HCT116 (cell line): ENCODE data around the gene ST6GALNAC4. TPM values are rescaled to one million over a fixed set of nuclear protein-coding genes. Genes with fewer than 3 reads are reported as not detected.
A peak's percentile ranks its signal among the peaks of the same experiment; 100 is the strongest.

ENCODE experiments used
- ATAC-seq: fragments of 200-7000 bp; cut with Tn5 transposase; 2 replicates; pipeline ENCODE4 v1.9.1; 2020; ENCODE audit warnings: mild to moderate bottlenecking, moderate library complexity
- BruUV-seq: library from RNA; stranded (reverse); fragments of 400-500 nt; replicated peaks from 2 replicates; lab custom pipeline; 2021; lab: Mats Ljungman, UMichigan
- CTCF ChIA-PET: fragments of 300-600 bp; sonication (Branson Sonifier 250); formaldehyde crosslinking; loops from one replicate; lab custom pipeline; 2021; ENCODE audit warnings: antibody characterized with exemption; lab: Charles Lee
- POLR2A ChIA-PET: fragments of 300-600, 350-600 bp; sonication (Branson Sonifier 250); formaldehyde crosslinking; loops from one replicate; lab custom pipeline; 2021; ENCODE audit warnings: antibody characterized with exemption; lab: Charles Lee
- RAD21 ChIA-PET, 2 experiments: fragments of 300-600 bp; sonication (Branson Sonifier 250); formaldehyde crosslinking; loops; one replicate each; lab custom pipeline; 2023; ENCODE audit warnings: low total read pairs in 2 of 2; ENCODE audit not compliant: uncharacterized antibody in 2 of 2, unreplicated experiment in 2 of 2, low non-redundant PET in 1 of 2; lab: Charles Lee
- DNase-seq: peaks from one replicate; pipeline ENCODE4 v3.0.0-alpha.2; 2010; ENCODE audit warnings: low read depth, low spot score
- H2AFZ ChIP-seq: fragments of 200-600 bp; shearing (Covaris generic), sonication (generic); 2 replicates; pipeline ENCODE4 v1.6.1; 2017; ENCODE audit warnings: low read depth, mixed run types, mixed read lengths, antibody characterized with exemption, low read length; ENCODE audit not compliant: poor library complexity, severe bottlenecking
- H3K27ac ChIP-seq: 2 replicates; pipeline ENCODE4 v1.5.1; 2012; ENCODE audit warnings: low read depth, low read length
- H3K27me3 ChIP-seq: fragments of 200-600 bp; sonication (generic); 2 replicates; pipeline ENCODE4 v1.6.1; 2016; ENCODE audit warnings: mixed run types, low read length, mixed read lengths; ENCODE audit not compliant: insufficient read depth
- H3K36me3 ChIP-seq, 2 experiments: fragments of 200-500 bp in 1 of 2; fragments of 200-600 bp in 1 of 2; sonication (Bioruptor generic) in 1 of 2; sonication (generic) in 1 of 2; 2 replicates each; pipeline versions ENCODE4 v1.5.1 to v1.6.1; 2014 to 2016; ENCODE audit warnings: low read length in 2 of 2, inconsistent platforms in 1 of 2, mixed read lengths in 1 of 2, mixed run types in 1 of 2; ENCODE audit not compliant: insufficient read depth in 2 of 2, control insufficient read depth in 1 of 2
- H3K4me1 ChIP-seq, 2 experiments: fragments of 200-600 bp in 1 of 2; sonication (generic) in 1 of 2; 2 replicates each; pipeline versions ENCODE4 v1.5.1 to v1.6.1; 2012 to 2017; ENCODE audit warnings: low read length in 2 of 2, inconsistent platforms in 1 of 2, mild to moderate bottlenecking in 1 of 2, mixed read lengths in 1 of 2, mixed run types in 1 of 2, moderate library complexity in 1 of 2; ENCODE audit not compliant: insufficient read depth in 2 of 2, control insufficient read depth in 1 of 2
- H3K4me2 ChIP-seq: fragments of 200-600 bp; sonication (generic); 2 replicates; pipeline ENCODE4 v1.6.1; 2017; ENCODE audit warnings: mixed run types, low read length, mixed read lengths
- H3K4me3 ChIP-seq, 2 experiments: fragments of 200-600 bp in 1 of 2; sonication (generic) in 1 of 2; replicated peaks in 1 of 2; 2 replicates each; pipeline ENCODE4 v1.5.1; 2011 to 2016; ENCODE audit warnings: low read length in 2 of 2, control low read depth in 1 of 2, low read depth in 1 of 2, mild to moderate bottlenecking in 1 of 2, mixed read lengths in 1 of 2, mixed run types in 1 of 2
- H3K79me2 ChIP-seq: fragments of 200-600 bp; sonication (generic); 2 replicates; pipeline ENCODE4 v1.6.1; 2017; ENCODE audit warnings: mild to moderate bottlenecking, mixed run types, low read length, moderate library complexity, mixed read lengths; ENCODE audit not compliant: insufficient read depth
- H3K9ac ChIP-seq: fragments of 200-600 bp; sonication (generic); 2 replicates; pipeline ENCODE4 v1.6.1; 2016; ENCODE audit warnings: low read length, mixed read lengths
- H3K9me2 ChIP-seq: fragments of 200-600 bp; sonication (generic), shearing (Covaris generic); 2 replicates; pipeline ENCODE4 v1.6.1; 2017; ENCODE audit warnings: mixed run types, mild to moderate bottlenecking, moderate library complexity; ENCODE audit not compliant: insufficient read depth
- H3K9me3 ChIP-seq, 2 experiments: fragments of 200-500 bp in 1 of 2; fragments of 200-600 bp in 1 of 2; sonication (Bioruptor generic) in 1 of 2; sonication (generic) in 1 of 2; 2 replicates each; pipeline ENCODE4 v1.6.1; 2014 to 2017; ENCODE audit warnings: low read length in 2 of 2, mixed read lengths in 2 of 2, inconsistent platforms in 1 of 2, low read depth in 1 of 2, mild to moderate bottlenecking in 1 of 2, mixed run types in 1 of 2, moderate library complexity in 1 of 2; ENCODE audit not compliant: control insufficient read depth in 1 of 2, insufficient read depth in 1 of 2
- H4K20me1 ChIP-seq: fragments of 200-600 bp; sonication (generic), shearing (Covaris generic); 2 replicates; pipeline ENCODE4 v1.6.1; 2017; ENCODE audit warnings: mixed run types, mild to moderate bottlenecking, moderate library complexity; ENCODE audit not compliant: insufficient read depth
- CBX3 ChIP-seq: IDR thresholded peaks from 2 replicates; pipeline ENCODE4 v1.6.1; 2012; ENCODE audit warnings: low read depth
- CEBPB ChIP-seq: IDR thresholded peaks from 2 replicates; pipeline ENCODE4 v1.6.1; 2012; ENCODE audit warnings: low read depth
- EGR1 ChIP-seq: IDR thresholded peaks from 2 replicates; pipeline ENCODE4 v1.6.1; 2012; ENCODE audit warnings: low read depth
- ELF1 ChIP-seq: IDR thresholded peaks from 2 replicates; pipeline ENCODE4 v1.6.1; 2012; ENCODE audit warnings: low read depth, borderline replicate concordance
- EZH2 ChIP-seq: fragments of 200-600 bp; sonication (generic); IDR thresholded peaks from 2 replicates; pipeline ENCODE4 v1.6.1; 2017; ENCODE audit warnings: antibody characterized with exemption, mixed run types
- JUND ChIP-seq: IDR thresholded peaks from 2 replicates; pipeline ENCODE4 v1.6.1; 2012
- MAX ChIP-seq: IDR thresholded peaks from 2 replicates; pipeline ENCODE4 v1.6.1; 2012
- RAD21 ChIP-seq: IDR thresholded peaks from 2 replicates; pipeline ENCODE4 v1.6.1; 2012; ENCODE audit warnings: low read depth, mild to moderate bottlenecking
- SP1 ChIP-seq: IDR thresholded peaks from 2 replicates; pipeline ENCODE4 v1.6.1; 2012; ENCODE audit warnings: low read depth
- SRF ChIP-seq: IDR thresholded peaks from 2 replicates; pipeline ENCODE4 v1.6.1; 2012; ENCODE audit warnings: low read depth
- TCF7L2 ChIP-seq: IDR thresholded peaks from 2 replicates; pipeline ENCODE4 v1.7.0; 2011; ENCODE audit warnings: borderline replicate concordance, inconsistent platforms; ENCODE audit not compliant: insufficient read depth, insufficient read length; ENCODE audit errors: extremely low read depth
- YY1 ChIP-seq: IDR thresholded peaks from 2 replicates; pipeline ENCODE4 v1.6.1; 2011; ENCODE audit warnings: low read length, low read depth, moderate library complexity, mild to moderate bottlenecking; ENCODE audit not compliant: insufficient replicate concordance; ENCODE audit errors: extremely low read depth
- intact Hi-C: fragments of 100-400 bp; cut with micrococcal nuclease; formaldehyde crosslinking; loops from 2 replicates; pipeline ENCODE4 v1.10.0; 2022
- total RNA-seq: library from RNA; stranded (reverse); gene quantifications from one replicate; pipeline ENCODE4 v1.2.1, GENCODE V29; 2021; ENCODE audit not compliant: unreplicated experiment
- TF ChIP-seq, protein P1 (sequence below): IDR thresholded peaks from 2 replicates; pipeline ENCODE4 v1.6.1; 2012
- TF ChIP-seq, protein P2 (sequence below), 3 experiments: fragments of 200-600 bp in 1 of 3; sonication (generic) in 1 of 3; IDR thresholded peaks in 2 of 3; conservative IDR thresholded peaks in 1 of 3; 2 replicates each; pipeline ENCODE4 v1.5.1; 2012 to 2017; ENCODE audit warnings: low read depth in 2 of 3, low read length in 2 of 3, antibody characterized with exemption in 1 of 3, borderline replicate concordance in 1 of 3, control low read depth in 1 of 3, mild to moderate bottlenecking in 1 of 3, mixed read lengths in 1 of 3, mixed run types in 1 of 3, moderate library complexity in 1 of 3; ENCODE audit not compliant: insufficient read depth in 1 of 3

Gene ST6GALNAC4
- total RNA-seq, 1 experiment from 2014 or later: 49.4 TPM

- ATAC-seq (peak; percentile 26), DNase-seq (no peak)
- H3K27ac ChIP-seq: peak overlapping the region; percentile 92
- CTCF ChIA-PET: interaction anchor here (1.1 to 1.5 kb wide), 2 partner anchors 23 to 29 kb away, joined by 3 to 5 read pairs; no protein-coding TSS in a partner anchor
- no TSS peak for BruUV-seq
- H3K9me3 ChIP-seq: peaks cover 0 to 1% of the 10 kb centered on the region in 2 experiments; a peak in 2 of 4 replicates
- no peaks in the 10 kb centered on the region for H3K9me2 ChIP-seq
- peak overlapping the region; percentile 89 to 93 for H3K4me3 ChIP-seq
- no peak overlapping the region for H2AFZ ChIP-seq
- peak overlapping the region; percentile 90 for H3K9ac ChIP-seq
- H3K4me2 ChIP-seq: peak overlapping the region; percentile 94
- no peaks in the 10 kb centered on the region for H3K27me3 ChIP-seq
- H4K20me1 ChIP-seq: no peaks in the 10 kb centered on the region
- POLR2A ChIA-PET: interaction anchor here (1.2 to 2.2 kb wide), 3 partner anchors 9 to 22 kb away, joined by 3 to 6 read pairs (median 3); no protein-coding TSS in a partner anchor
- TF ChIP-seq, protein P1, sequence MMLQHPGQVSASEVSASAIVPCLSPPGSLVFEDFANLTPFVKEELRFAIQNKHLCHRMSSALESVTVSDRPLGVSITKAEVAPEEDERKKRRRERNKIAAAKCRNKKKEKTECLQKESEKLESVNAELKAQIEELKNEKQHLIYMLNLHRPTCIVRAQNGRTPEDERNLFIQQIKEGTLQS: no peak
- no peak for TF ChIP-seq MAX
- peak; percentile 40; the same call in 1 of the 2 replicates for TF ChIP-seq EGR1
- peaks cover 33 to 49% of the 10 kb centered on the region in 2 experiments for H3K4me1 ChIP-seq
- RAD21 ChIA-PET: no interaction called here
- H3K79me2 ChIP-seq: peaks cover 3% of the 10 kb centered on the region; the same call in 1 of the 2 replicates
- H3K36me3 ChIP-seq: peaks cover 16 to 27% of the 10 kb centered on the region in 2 experiments
- intact Hi-C loops: no loop called here
Observed at GRCh38 chr9:127898433-127899127, 18.3 kb downstream of the ST6GALNAC4 start.

GRCh38 chr9:127897193-127897692, 19.6 kb downstream of the ST6GALNAC4 start:
- ChIA-PET POLR2A (interaction anchor here (0.6 to 2.2 kb wide), 6 partner anchors 12 to 453 kb away, joined by 3 to 6 read pairs (median 3); no protein-coding TSS in a partner anchor), RAD21 (interaction anchor here (0.6 to 1.0 kb wide), 2 partner anchors 20 to 141 kb away, joined by 3 read pairs; partner anchors contain the start of gene ST6GALNAC4 (in 1 of the 2)), CTCF (interaction anchor here (0.7 to 1.5 kb wide), 3 partner anchors 25 to 394 kb away, joined by 3 to 5 read pairs (median 5); no protein-coding TSS in a partner anchor)
- ATAC-seq (peak; percentile 67), DNase-seq (no peak)
- Histone ChIP-seq H4K20me1 (no peaks in the 10 kb centered on the region), H3K4me2 (peak overlapping the region; percentile 94), H2AFZ (no peak overlapping the region), H3K79me2 (peaks cover 3% of the 10 kb centered on the region; the same call in 1 of the 2 replicates), H3K4me3 (peak overlapping the region in 1 of 2 experiments; percentile 4; a peak in 1 of 4 replicates), H3K9me2 (no peaks in the 10 kb centered on the region), H3K27me3 (no peaks in the 10 kb centered on the region), H3K4me1 (peaks cover 22 to 41% of the 10 kb centered on the region in 2 experiments), H3K9me3 (peaks cover 0 to 15% of the 10 kb centered on the region in 2 experiments; a peak in 2 of 4 replicates), H3K9ac (no peak overlapping the region), H3K36me3 (peaks cover 22 to 40% of the 10 kb centered on the region in 2 experiments), H3K27ac (peak overlapping the region; percentile 53; the same call in 1 of the 2 replicates)
- TF ChIP-seq SRF: no peak
- TF ChIP-seq RAD21: no peak
- TF ChIP-seq SP1: no peak
- TF ChIP-seq, protein P2, sequence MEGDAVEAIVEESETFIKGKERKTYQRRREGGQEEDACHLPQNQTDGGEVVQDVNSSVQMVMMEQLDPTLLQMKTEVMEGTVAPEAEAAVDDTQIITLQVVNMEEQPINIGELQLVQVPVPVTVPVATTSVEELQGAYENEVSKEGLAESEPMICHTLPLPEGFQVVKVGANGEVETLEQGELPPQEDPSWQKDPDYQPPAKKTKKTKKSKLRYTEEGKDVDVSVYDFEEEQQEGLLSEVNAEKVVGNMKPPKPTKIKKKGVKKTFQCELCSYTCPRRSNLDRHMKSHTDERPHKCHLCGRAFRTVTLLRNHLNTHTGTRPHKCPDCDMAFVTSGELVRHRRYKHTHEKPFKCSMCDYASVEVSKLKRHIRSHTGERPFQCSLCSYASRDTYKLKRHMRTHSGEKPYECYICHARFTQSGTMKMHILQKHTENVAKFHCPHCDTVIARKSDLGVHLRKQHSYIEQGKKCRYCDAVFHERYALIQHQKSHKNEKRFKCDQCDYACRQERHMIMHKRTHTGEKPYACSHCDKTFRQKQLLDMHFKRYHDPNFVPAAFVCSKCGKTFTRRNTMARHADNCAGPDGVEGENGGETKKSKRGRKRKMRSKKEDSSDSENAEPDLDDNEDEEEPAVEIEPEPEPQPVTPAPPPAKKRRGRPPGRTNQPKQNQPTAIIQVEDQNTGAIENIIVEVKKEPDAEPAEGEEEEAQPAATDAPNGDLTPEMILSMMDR (IDR thresholded peaks at IDR 0.05 in 2 of 3, conservative IDR thresholded peaks at IDR 0.05 in 1 of 3; ENCODE audit: borderline replicate concordance in 1 of 3, insufficient read depth in 1 of 3, low read depth in 2 of 3, low read length in 2 of 3): no peak
- TF ChIP-seq JUND: no peak
- TF ChIP-seq, protein P1: no peak
- no peak for TF ChIP-seq MAX
- no peak for TF ChIP-seq ELF1
- no peak for TF ChIP-seq CBX3
- no peak for TF ChIP-seq CEBPB
- TF ChIP-seq EZH2: no peak
- no peak for TF ChIP-seq TCF7L2
- TF ChIP-seq YY1: no peak
- intact Hi-C loops: no loop called here
- BruUV-seq: no TSS peak
